Erythroblast (primary cell): ENCODE measurements around the gene TNIP1.

Experiments used
- GATA1 ChIP-seq: IDR thresholded peaks from 2 replicates; pipeline ENCODE4 v1.6.1; 2011; ENCODE audit warnings: low read depth, mild to moderate bottlenecking, control low read depth, low read length, moderate library complexity
- POLR2A ChIP-seq: IDR thresholded peaks from 2 replicates; pipeline ENCODE4 v1.6.1; 2011; ENCODE audit warnings: mild to moderate bottlenecking, low read length

- no peak for TF ChIP-seq POLR2A
- TF ChIP-seq GATA1, result no peak
These were observed 30.2 kb upstream of the TNIP1 start for GRCh38 chr5:151110992-151111391.
